Neuronal stem cell (in vitro differentiated cells): ENCODE measurements around the gene NUP133.

Source experiments
- DNase-seq: peaks from one replicate; pipeline ENCODE4 v3.0.0-alpha.2; 2013; ENCODE audit warnings: low spot score
- H2AFZ ChIP-seq: one replicate; pipeline ENCODE4 v1.6.1; 2013; ENCODE audit warnings: mild to moderate bottlenecking, low read length, inconsistent platforms
- H2AK5ac ChIP-seq: 2 replicates; pipeline ENCODE4 v1.6.1; 2013; ENCODE audit warnings: low read depth, mild to moderate bottlenecking, inconsistent platforms, low read length, moderate library complexity, mixed read lengths
- H2BK120ac ChIP-seq: 2 replicates; pipeline ENCODE4 v1.6.1; 2013; ENCODE audit warnings: low read depth, mild to moderate bottlenecking, inconsistent platforms, low read length, moderate library complexity, mixed read lengths
- H2BK12ac ChIP-seq: one replicate; pipeline ENCODE4 v1.6.1; 2013; ENCODE audit warnings: low read length, inconsistent platforms
- H2BK15ac ChIP-seq: 2 replicates; pipeline ENCODE4 v1.6.1; 2013; ENCODE audit warnings: mild to moderate bottlenecking, low read length, inconsistent platforms, mixed read lengths
- H2BK5ac ChIP-seq: one replicate; pipeline ENCODE4 v1.6.1; 2013; ENCODE audit warnings: inconsistent platforms, mild to moderate bottlenecking, low read length, moderate library complexity
- H3K14ac ChIP-seq: one replicate; pipeline ENCODE4 v1.6.1; 2013; ENCODE audit warnings: low read length, inconsistent platforms
- H3K18ac ChIP-seq: 2 replicates; pipeline ENCODE4 v1.6.1; 2013; ENCODE audit warnings: low read length, inconsistent platforms
- H3K23ac ChIP-seq: 2 replicates; pipeline ENCODE4 v1.6.1; 2013; ENCODE audit warnings: low read depth, mild to moderate bottlenecking, mixed read lengths, low read length, inconsistent platforms; ENCODE audit not compliant: poor library complexity
- H3K27ac ChIP-seq: replicated peaks from 3 replicates; pipeline ENCODE4 v1.5.1; 2013; ENCODE audit warnings: low read length, inconsistent platforms
- H3K27me3 ChIP-seq, 3 experiments: 2 replicates each; pipeline ENCODE4 v1.6.1; 2013; ENCODE audit warnings: low read length in 3 of 3, mild to moderate bottlenecking in 2 of 3, inconsistent platforms in 1 of 3, low read depth in 1 of 3, mixed read lengths in 1 of 3, moderate library complexity in 1 of 3; ENCODE audit not compliant: control insufficient read depth in 3 of 3, insufficient read depth in 3 of 3
- H3K36me3 ChIP-seq, 2 donors: replicated peaks in 1 of 2; 2 replicates each; pipeline ENCODE4 v1.6.1; 2013; ENCODE audit warnings: low read length in 2 of 2; ENCODE audit not compliant: control insufficient read depth in 2 of 2, insufficient read depth in 2 of 2
- H3K4ac ChIP-seq: 2 replicates; pipeline ENCODE4 v1.6.1; 2013; ENCODE audit warnings: inconsistent platforms, mild to moderate bottlenecking, low read length, moderate library complexity
- H3K4me1 ChIP-seq, 2 donors: 1 replicate in 1 of 2; 2 replicates in 1 of 2; pipeline ENCODE4 v1.6.1; 2013; ENCODE audit warnings: low read length in 2 of 2, low read depth in 1 of 2; ENCODE audit not compliant: control insufficient read depth in 2 of 2, insufficient read depth in 1 of 2
- H3K4me2 ChIP-seq: one replicate; pipeline ENCODE4 v1.6.1; 2013; ENCODE audit warnings: mild to moderate bottlenecking, low read length, inconsistent platforms; ENCODE audit not compliant: insufficient read depth, poor library complexity, severe bottlenecking
- H3K4me3 ChIP-seq, 2 donors: 2 replicates each; pipeline ENCODE4 v1.5.1; 2013; ENCODE audit warnings: low read length in 2 of 2, mild to moderate bottlenecking in 2 of 2, inconsistent platforms in 1 of 2, moderate library complexity in 1 of 2
- H3K79me1 ChIP-seq: one replicate; pipeline ENCODE4 v1.6.1; 2013; ENCODE audit warnings: low read depth, mild to moderate bottlenecking, inconsistent platforms, low read length, moderate library complexity
- H3K9ac ChIP-seq: one replicate; pipeline ENCODE4 v1.6.1; 2013; ENCODE audit warnings: mild to moderate bottlenecking, low read depth, low read length, inconsistent platforms; ENCODE audit not compliant: poor library complexity
- H3K9me3 ChIP-seq, 2 donors: replicated peaks in 1 of 2; 2 replicates each; pipeline versions ENCODE3 to v1.6.1; 2013; ENCODE audit warnings: low read length in 2 of 2, mild to moderate bottlenecking in 2 of 2, inconsistent platforms in 1 of 2, low read depth in 1 of 2, mixed read lengths in 1 of 2, moderate library complexity in 1 of 2; ENCODE audit not compliant: control insufficient read depth in 2 of 2, insufficient read depth in 1 of 2
- H4K8ac ChIP-seq: one replicate; pipeline ENCODE4 v1.6.1; 2013; ENCODE audit warnings: low read depth, mild to moderate bottlenecking, inconsistent platforms, low read length, moderate library complexity
- H4K91ac ChIP-seq: one replicate; pipeline ENCODE4 v1.6.1; 2013; ENCODE audit warnings: low read length, low read depth, mild to moderate bottlenecking, inconsistent platforms; ENCODE audit not compliant: poor library complexity
- WGBS, 2 donors: extraction: QIAGEN DNeasy Blood & Tissue Kit; methylation state at CpG; one replicate each; pipeline ENCODE4 v1.1.7; 2013; ENCODE audit warnings: missing lambda C conversion rate in 2 of 2, mixed read lengths in 1 of 2; ENCODE audit not compliant: insufficient read length in 2 of 2, insufficient replicate concordance in 1 of 2; ENCODE audit errors: extremely low coverage in 2 of 2; 5-methylcytosine and 5-hydroxymethylcytosine counted together

Gene NUP133

GRCh38 chr1:229440851-229441537 lies 67.1 kb downstream of the NUP133 start:
- no peak overlapping the region for H2AK5ac ChIP-seq
- H3K9me3 ChIP-seq = no peaks in the 10 kb centered on the region
- H4K91ac ChIP-seq = no peak overlapping the region
- H3K18ac ChIP-seq = no peak overlapping the region
- H3K23ac ChIP-seq = no peak overlapping the region
- no peak overlapping the region for H2BK15ac ChIP-seq
- H3K4ac ChIP-seq = no peak overlapping the region
- no peak overlapping the region for H4K8ac ChIP-seq
- no CpG with 5 or more reads among the region's 5 CpGs for WGBS, 2 donors
- no peak overlapping the region for H3K27ac ChIP-seq
- H3K9ac ChIP-seq = no peak overlapping the region
- H2AFZ ChIP-seq = no peak overlapping the region
- no peak overlapping the region for H2BK120ac ChIP-seq
- peaks cover 0 to 3% (median 2%) of the 10 kb centered on the region in 3 experiments for H3K27me3 ChIP-seq
- no peaks in the 10 kb centered on the region for H3K4me1 ChIP-seq
- H2BK5ac ChIP-seq = no peak overlapping the region
- DNase-seq = no peak
- H3K79me1 ChIP-seq = peaks cover 3% of the 10 kb centered on the region
- peaks cover 7 to 70% of the 10 kb centered on the region in 2 donors for H3K36me3 ChIP-seq
- H2BK12ac ChIP-seq = no peak overlapping the region
- no peak overlapping the region for H3K4me3 ChIP-seq
- H3K14ac ChIP-seq = no peak overlapping the region
- no peak overlapping the region for H3K4me2 ChIP-seq

DNA sequence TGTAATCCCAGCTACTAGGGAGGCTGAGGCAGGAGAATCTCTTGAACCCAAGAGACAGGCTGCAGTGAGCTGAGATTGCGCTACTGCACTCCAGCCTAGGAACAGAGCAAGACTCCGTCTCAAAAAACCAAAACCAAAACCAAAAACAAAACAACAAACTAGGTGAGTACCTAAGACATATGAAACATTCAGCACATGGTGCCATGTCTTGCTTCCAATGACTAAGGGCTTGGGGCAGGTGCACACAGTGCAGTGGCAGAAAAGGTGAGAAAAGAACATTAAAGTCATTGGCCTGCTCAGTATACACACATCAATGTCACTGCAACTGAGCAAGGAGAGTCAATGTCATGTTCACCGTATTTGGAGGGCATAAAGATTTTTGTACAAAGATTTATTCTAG lies 70.1 kb downstream of the NUP133 start:
- H4K91ac ChIP-seq = no peak overlapping the region
- no peak overlapping the region for H3K18ac ChIP-seq
- no peak overlapping the region for H3K14ac ChIP-seq
- peaks cover 3% of the 10 kb centered on the region for H3K79me1 ChIP-seq
- no peak overlapping the region for H3K4ac ChIP-seq
- no peak overlapping the region for H3K4me3 ChIP-seq
- H3K27ac ChIP-seq = no peak overlapping the region
- peaks cover 6 to 10% of the 10 kb centered on the region in 2 donors for H3K4me1 ChIP-seq
- H2BK12ac ChIP-seq = no peak overlapping the region
- H2BK120ac ChIP-seq = no peak overlapping the region
- H3K23ac ChIP-seq = no peak overlapping the region
- no CpG with 5 or more reads among the region's 3 CpGs for WGBS, 2 donors
- H3K9ac ChIP-seq = no peak overlapping the region
- no peak overlapping the region for H2AK5ac ChIP-seq
- no peak overlapping the region for H3K4me2 ChIP-seq
- no peak for DNase-seq
- peaks cover 16 to 33% (median 28%) of the 10 kb centered on the region in 3 experiments for H3K27me3 ChIP-seq
- H2AFZ ChIP-seq = no peak overlapping the region
- peaks cover 7 to 45% of the 10 kb centered on the region in 2 donors for H3K36me3 ChIP-seq
- H4K8ac ChIP-seq = no peak overlapping the region
- no peak overlapping the region for H2BK15ac ChIP-seq
- no peak overlapping the region for H2BK5ac ChIP-seq
- peaks cover 0 to 3% of the 10 kb centered on the region in 2 donors for H3K9me3 ChIP-seq

DNA sequence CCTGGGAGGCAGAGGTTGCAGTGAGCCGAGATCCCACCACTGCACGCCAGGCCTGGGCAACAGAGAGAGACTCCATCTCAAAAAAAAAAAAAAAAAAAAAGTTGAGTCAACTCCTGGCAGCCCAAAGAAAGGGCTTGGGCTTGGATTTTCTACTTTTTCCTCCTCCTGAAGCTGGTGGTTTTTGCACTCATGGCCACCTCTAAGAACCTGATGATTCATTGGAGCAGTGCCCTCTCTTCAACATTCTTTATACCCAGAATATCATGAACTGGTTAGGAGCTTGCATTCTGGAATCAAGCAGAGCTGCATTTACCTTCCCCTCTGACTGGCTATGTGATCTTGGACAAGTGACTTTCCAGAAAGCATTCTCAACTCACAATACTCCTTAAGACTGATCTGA lies 70.7 kb downstream of the NUP133 start:
- Histone ChIP-seq H4K8ac (no peak overlapping the region), H3K4ac (no peak overlapping the region), H3K4me3 (no peak overlapping the region), H3K27ac (no peak overlapping the region), H3K18ac (no peak overlapping the region), H3K36me3 (peaks cover 7 to 39% of the 10 kb centered on the region in 2 donors), H3K27me3 (peaks cover 22 to 38% (median 34%) of the 10 kb centered on the region in 3 experiments), H4K91ac (no peak overlapping the region), H3K9me3 (peaks cover 3 to 7% of the 10 kb centered on the region in 2 donors), H2AK5ac (no peak overlapping the region), H2AFZ (no peak overlapping the region), H2BK12ac (no peak overlapping the region), H2BK15ac (no peak overlapping the region), H2BK120ac (no peak overlapping the region), H3K9ac (no peak overlapping the region), H3K23ac (no peak overlapping the region), H3K4me1 (peaks cover 6 to 10% of the 10 kb centered on the region in 2 donors), H2BK5ac (no peak overlapping the region), H3K4me2 (no peak overlapping the region), H3K14ac (no peak overlapping the region), H3K79me1 (peaks cover 3% of the 10 kb centered on the region)
- no CpG with 5 or more reads among the region's 2 CpGs for WGBS, 2 donors
- DNase-seq = no peak

DNA sequence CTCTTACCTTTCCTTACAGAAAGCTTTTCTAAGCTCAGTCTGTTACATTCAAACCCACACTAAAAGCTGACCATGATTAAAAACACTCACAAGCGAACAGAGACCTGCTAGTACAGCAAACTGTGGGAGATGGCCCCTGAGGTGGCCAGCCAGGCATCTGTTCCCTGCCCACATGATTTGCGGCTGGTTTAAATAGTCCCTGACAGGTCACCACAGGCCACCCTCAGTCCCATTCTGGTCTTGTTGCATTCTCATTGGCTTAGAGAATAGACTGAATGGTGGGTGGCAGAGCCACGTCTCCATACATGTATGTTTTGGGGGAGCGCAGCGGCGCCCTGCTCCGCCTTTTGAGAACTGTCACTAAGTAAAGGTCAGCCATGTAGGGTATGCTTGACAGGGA lies 71.9 kb downstream of the NUP133 start:
- H2AK5ac ChIP-seq = no peak overlapping the region
- no peak overlapping the region for H3K4me3 ChIP-seq
- H2BK5ac ChIP-seq = no peak overlapping the region
- peaks cover 5 to 27% of the 10 kb centered on the region in 2 donors for H3K36me3 ChIP-seq
- H3K4ac ChIP-seq = no peak overlapping the region
- no peak overlapping the region for H3K18ac ChIP-seq
- H2BK15ac ChIP-seq = no peak overlapping the region
- no peak overlapping the region for H4K8ac ChIP-seq
- no peak overlapping the region for H3K9ac ChIP-seq
- no CpG with 5 or more reads among the region's 7 CpGs for WGBS, 2 donors
- no peak overlapping the region for H3K27ac ChIP-seq
- H3K14ac ChIP-seq = no peak overlapping the region
- peaks cover 3 to 9% of the 10 kb centered on the region in 2 donors for H3K9me3 ChIP-seq
- H3K27me3 ChIP-seq = peaks cover 27 to 45% (median 43%) of the 10 kb centered on the region in 3 experiments
- no peak overlapping the region for H2BK120ac ChIP-seq
- H4K91ac ChIP-seq = no peak overlapping the region
- no peak overlapping the region for H2AFZ ChIP-seq
- no peak overlapping the region for H2BK12ac ChIP-seq
- H3K4me1 ChIP-seq = peaks cover 6 to 12% of the 10 kb centered on the region in 2 donors
- DNase-seq = no peak
- H3K23ac ChIP-seq = no peak overlapping the region
- H3K4me2 ChIP-seq = no peak overlapping the region
- H3K79me1 ChIP-seq = peaks cover 3% of the 10 kb centered on the region
